Stomach (tissue), 9 donors: ENCODE results near the gene CCDC148. TPM values are rescaled to one million over a fixed set of nuclear protein-coding genes. Genes with fewer than 3 reads are reported as not detected.
"Not testable (repeated sequence)": the region's sequence is repeated elsewhere in the genome, so short reads cannot be mapped to it uniquely, and the experiment has no call there.

Experiments
- DNase-seq, 2 donors: peaks; one replicate each; pipeline versions ENCODE4 v3.0.0 to v3.0.0-alpha.2; 2013 to 2019
- H3K27ac ChIP-seq, 5 donors: fragments of 200-600 bp in 4 of 5; sonication (generic) in 4 of 5; one replicate each; pipeline ENCODE4 v1.5.1; 2013 to 2019; ENCODE audit warnings: mild to moderate bottlenecking in 1 of 5, moderate library complexity in 1 of 5
- H3K27me3 ChIP-seq, 3 donors: fragments of 200-600 bp; sonication (generic); one replicate each; pipeline ENCODE4 v1.5.1; 2017 to 2019; ENCODE audit warnings: mixed run types in 1 of 3
- H3K36me3 ChIP-seq, 4 donors: fragments of 200-600 bp; sonication (generic); 1 replicate in 3 of 4; 2 replicates in 1 of 4; pipeline ENCODE4 v1.5.1; 2016 to 2019
- H3K4me1 ChIP-seq, 4 donors: fragments of 200-600 bp; sonication (generic); one replicate each; pipeline ENCODE4 v1.5.1; 2016 to 2019
- H3K4me3 ChIP-seq, 4 donors: fragments of 200-600 bp; sonication (generic) in 3 of 4; one replicate each; pipeline ENCODE4 v1.5.1; 2016 to 2019; ENCODE audit warnings: mild to moderate bottlenecking in 1 of 4
- H3K9me3 ChIP-seq, 4 donors: fragments of 200-600 bp; sonication (generic); one replicate each; pipeline ENCODE4 v1.5.1; 2016 to 2019
- EP300 ChIP-seq: sonication (generic); formaldehyde crosslinking; IDR thresholded peaks from one replicate; pipeline ENCODE4 v1.6.1; 2017; ENCODE audit warnings: antibody characterized with exemption
- POLR2A ChIP-seq, 4 donors: fragments of 450-650 bp; IDR thresholded peaks; one replicate each; pipeline ENCODE4 v1.6.1; 2016; ENCODE audit warnings: antibody characterized with exemption in 4 of 4, control low read depth in 2 of 4, mild to moderate bottlenecking in 1 of 4, moderate library complexity in 1 of 4
- POLR2AphosphoS5 ChIP-seq, 3 donors: sonication (generic); formaldehyde crosslinking; IDR thresholded peaks; one replicate each; pipeline ENCODE4 v1.6.1; 2016; ENCODE audit warnings: antibody characterized with exemption in 3 of 3
- WGBS, 5 donors: extraction: QIAGEN DNeasy Blood & Tissue Kit in 3 of 5; methylation state at CpG; one replicate each; pipeline versions ENCODE4 v1.1.5 to v1.1.7; 2013 to 2018; 5-methylcytosine and 5-hydroxymethylcytosine counted together
- intact Hi-C: fragments of 100-400 bp; cut with DNase I; formaldehyde crosslinking; loops from one replicate; pipeline ENCODE4 v1.15.1; 2023; ENCODE audit warnings: low total_unique reads
- polyA plus RNA-seq, 3 donors: library from polyadenylated mRNA; stranded (reverse); fragments of 200-250 nt; gene quantifications; one replicate each; pipeline ENCODE4 v1.2.3, GENCODE V29; 2013
- total RNA-seq, 5 donors: library from RNA; depleted of rRNA; stranded (reverse); fragments of >200 nt; gene quantifications; one replicate each; pipeline versions ENCODE4 v1.1.0 to v1.2.3, GENCODE V29; 2014 to 2016
- TF ChIP-seq, protein P1 (sequence below), 7 experiments: fragments of 450-650 bp in 4 of 7; fragments of 200-600 bp in 3 of 7; sonication (generic) in 3 of 7; IDR thresholded peaks; one replicate each; pipeline ENCODE4 v1.5.1; 2016 to 2019; ENCODE audit warnings: antibody characterized with exemption in 7 of 7, control low read depth in 2 of 7, mild to moderate bottlenecking in 1 of 7
- donor health status: healthy with polysubstance abuse.
- donor health status: Bipolar disorder and iron deficiency.
- donor health status: healthy.

The CCDC148 gene
- total and polyA plus RNA-seq, 8 donors: 0.25 to 1.3 (median 0.43) TPM; not detected in 5

DNA sequence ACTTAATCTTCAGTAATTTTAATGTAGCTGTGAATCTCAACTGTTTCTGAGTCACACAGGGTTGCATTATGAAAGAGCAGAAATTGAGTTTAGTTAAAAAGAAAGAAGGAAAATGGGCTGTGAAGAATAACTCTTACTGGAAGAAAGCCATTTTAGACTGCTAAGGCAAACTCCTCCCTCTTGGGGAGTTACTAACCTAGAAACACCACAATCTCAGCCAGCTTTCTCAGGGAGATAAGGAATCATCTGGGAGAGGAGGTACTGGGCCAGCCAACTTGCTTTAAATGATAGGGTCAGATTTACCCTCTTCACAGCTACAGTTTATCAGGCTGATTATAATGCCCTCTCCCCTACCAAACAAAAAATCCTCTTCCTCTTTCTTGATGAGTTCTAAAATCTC lies 119.5 kb downstream of the CCDC148 start:
- Histone ChIP-seq H3K9me3 (no peaks in the 10 kb centered on the region), H3K36me3 (no peaks in the 10 kb centered on the region), H3K4me3 (no peak overlapping the region), H3K27me3 (no peaks in the 10 kb centered on the region), H3K4me1 (no peaks in the 10 kb centered on the region), H3K27ac (no peak overlapping the region)
- TF ChIP-seq EP300: no peak
- TF ChIP-seq, protein P1, sequence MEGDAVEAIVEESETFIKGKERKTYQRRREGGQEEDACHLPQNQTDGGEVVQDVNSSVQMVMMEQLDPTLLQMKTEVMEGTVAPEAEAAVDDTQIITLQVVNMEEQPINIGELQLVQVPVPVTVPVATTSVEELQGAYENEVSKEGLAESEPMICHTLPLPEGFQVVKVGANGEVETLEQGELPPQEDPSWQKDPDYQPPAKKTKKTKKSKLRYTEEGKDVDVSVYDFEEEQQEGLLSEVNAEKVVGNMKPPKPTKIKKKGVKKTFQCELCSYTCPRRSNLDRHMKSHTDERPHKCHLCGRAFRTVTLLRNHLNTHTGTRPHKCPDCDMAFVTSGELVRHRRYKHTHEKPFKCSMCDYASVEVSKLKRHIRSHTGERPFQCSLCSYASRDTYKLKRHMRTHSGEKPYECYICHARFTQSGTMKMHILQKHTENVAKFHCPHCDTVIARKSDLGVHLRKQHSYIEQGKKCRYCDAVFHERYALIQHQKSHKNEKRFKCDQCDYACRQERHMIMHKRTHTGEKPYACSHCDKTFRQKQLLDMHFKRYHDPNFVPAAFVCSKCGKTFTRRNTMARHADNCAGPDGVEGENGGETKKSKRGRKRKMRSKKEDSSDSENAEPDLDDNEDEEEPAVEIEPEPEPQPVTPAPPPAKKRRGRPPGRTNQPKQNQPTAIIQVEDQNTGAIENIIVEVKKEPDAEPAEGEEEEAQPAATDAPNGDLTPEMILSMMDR (IDR thresholded peaks at IDR 0.05): no peak
- TF ChIP-seq POLR2A (IDR thresholded peaks at IDR 0.05): no peak
- TF ChIP-seq POLR2AphosphoS5 (IDR thresholded peaks at IDR 0.05): no peak
- intact Hi-C loops: no loop called here
- no peak for DNase-seq

DNA sequence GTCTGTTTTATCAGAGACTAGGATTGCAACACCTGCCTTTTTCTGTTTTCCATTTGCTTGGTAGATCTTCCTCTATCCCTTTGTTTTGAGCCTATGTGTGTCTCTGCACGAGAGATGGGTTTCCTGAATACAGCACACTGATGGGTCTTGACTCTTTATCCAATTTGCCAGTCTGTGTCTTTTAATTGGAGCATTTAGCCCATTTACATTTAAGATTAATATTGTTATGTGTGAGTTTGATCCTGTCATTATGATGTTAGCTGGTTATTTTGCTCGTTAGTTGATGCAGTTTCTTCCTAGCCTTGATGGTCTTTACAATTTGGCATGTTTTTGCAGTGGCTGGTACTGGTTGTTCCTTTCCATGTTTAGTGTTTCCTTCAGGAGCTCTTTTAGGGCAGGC lies 124.8 kb downstream of the CCDC148 start:
- H3K4me1 ChIP-seq, H3K36me3 ChIP-seq, H3K9me3 ChIP-seq, DNase-seq, H3K27ac ChIP-seq, H3K27me3 ChIP-seq, H3K4me3 ChIP-seq, intact Hi-C loops: not testable (repeated sequence)
- 75 to 95% (median 90%) methylated on average over 1 to 2 of the region's 2 CpGs for WGBS, 5 donors

DNA sequence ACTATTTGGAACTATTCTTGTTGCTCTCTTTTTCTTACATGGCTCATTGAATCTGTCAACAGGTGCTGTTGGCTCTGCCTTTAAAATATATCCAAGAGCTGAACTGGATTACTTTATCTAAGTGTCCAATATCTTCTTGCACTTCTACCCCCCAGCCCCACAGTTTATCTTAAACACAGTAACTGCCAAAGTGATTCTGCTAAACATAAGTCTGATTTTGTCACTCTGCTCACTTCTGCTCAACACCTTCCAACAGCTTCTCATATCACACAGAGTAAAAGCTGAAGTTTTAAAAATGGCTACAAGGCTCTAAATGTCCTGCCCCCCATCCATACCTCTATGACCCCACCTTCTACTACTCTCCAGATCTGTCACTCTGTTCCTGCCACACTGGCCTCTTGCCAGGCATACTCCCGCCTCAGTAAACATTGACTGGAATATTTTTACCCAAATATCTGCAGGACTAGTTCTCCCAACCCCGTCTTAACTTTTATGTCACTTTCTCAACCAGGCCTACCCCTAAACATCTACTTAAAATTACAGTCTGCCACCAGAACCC lies 130.7 kb downstream of the CCDC148 start:
- Histone ChIP-seq H3K27me3 (no peaks in the 10 kb centered on the region), H3K36me3 (no peaks in the 10 kb centered on the region), H3K9me3 (peaks cover 0 to 6% (median 0%) of the 10 kb centered on the region in 4 donors), H3K4me1 (no peaks in the 10 kb centered on the region), H3K4me3 (no peak overlapping the region), H3K27ac (no peak overlapping the region)
- intact Hi-C loops: no loop called here
- WGBS, 5 donors: 24 to 63% (median 47%) methylated on average over 2 of the region's 2 CpGs
- no peak for DNase-seq
- no peak for TF ChIP-seq POLR2AphosphoS5 (IDR thresholded peaks at IDR 0.05)
- TF ChIP-seq, protein P1 (IDR thresholded peaks at IDR 0.05): no peak
- TF ChIP-seq POLR2A (IDR thresholded peaks at IDR 0.05): no peak
- no peak for TF ChIP-seq EP300

DNA sequence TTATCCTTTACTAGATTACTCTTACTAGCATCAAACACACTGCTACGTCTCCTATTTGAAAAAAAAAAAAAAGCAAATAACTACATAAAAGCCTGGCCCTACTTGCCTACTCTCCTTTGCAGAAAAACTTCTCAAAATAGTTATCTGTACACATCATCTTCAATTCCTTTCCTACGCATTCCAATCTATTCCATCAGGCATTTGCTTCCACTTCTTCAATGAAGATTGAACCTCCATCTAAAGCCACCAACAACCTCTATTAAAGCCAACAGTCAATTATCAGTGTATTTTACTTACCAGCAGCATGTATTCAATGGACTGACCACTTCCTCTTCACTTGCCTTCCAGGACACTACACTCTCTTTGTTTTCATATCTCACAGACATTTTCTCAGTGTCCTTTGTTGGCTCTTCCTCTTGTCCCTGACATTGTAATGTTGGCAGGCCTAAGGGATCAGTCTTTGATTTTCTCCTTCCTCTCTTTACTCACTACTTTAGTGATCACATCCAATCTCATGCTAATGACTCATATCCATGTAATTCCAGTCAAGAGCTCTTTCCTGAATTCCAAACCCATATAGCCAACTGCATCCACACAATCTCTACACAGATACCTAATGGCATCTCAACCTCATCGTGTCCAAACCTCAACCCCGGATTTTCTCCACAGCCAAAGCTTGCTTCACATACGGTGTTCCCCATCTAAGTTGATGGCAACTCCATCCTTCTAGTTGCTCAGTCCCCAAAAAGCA lies 131.3 kb downstream of the CCDC148 start:
- Histone ChIP-seq H3K27me3 (no peaks in the 10 kb centered on the region), H3K9me3 (peaks cover 0 to 6% (median 0%) of the 10 kb centered on the region in 4 donors), H3K4me3 (no peak overlapping the region), H3K36me3 (no peaks in the 10 kb centered on the region), H3K4me1 (no peaks in the 10 kb centered on the region), H3K27ac (no peak overlapping the region)
- intact Hi-C loops: no loop called here
- TF ChIP-seq POLR2AphosphoS5 (IDR thresholded peaks at IDR 0.05) (no peak), EP300 (no peak), POLR2A (IDR thresholded peaks at IDR 0.05) (no peak)
- TF ChIP-seq, protein P1 (IDR thresholded peaks at IDR 0.05): no peak
- no peak for DNase-seq
- WGBS, 5 donors: 75 to 97% (median 93%) methylated on average over 5 of the region's 5 CpGs

DNA sequence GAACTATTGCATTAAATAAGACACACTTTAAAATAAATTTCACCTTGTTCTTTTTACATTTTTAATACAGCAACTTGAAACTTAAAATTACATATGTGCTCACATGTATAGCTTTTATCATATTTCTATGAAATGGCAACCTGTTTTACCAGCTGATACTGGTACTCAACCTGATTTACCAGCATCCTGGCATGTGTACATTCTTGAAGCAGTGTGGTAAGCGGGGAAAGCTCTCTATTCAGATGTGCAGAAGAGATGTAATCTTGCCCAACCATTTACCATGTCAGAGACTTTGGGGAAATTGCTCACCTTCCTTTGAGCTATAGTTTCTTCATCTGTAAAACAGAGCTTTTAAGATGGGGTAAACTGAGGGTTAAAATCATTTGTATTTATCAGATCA lies 133.2 kb downstream of the CCDC148 start:
- no peak for DNase-seq
- Histone ChIP-seq H3K9me3 (peaks cover 0 to 6% (median 0%) of the 10 kb centered on the region in 4 donors), H3K4me1 (no peaks in the 10 kb centered on the region), H3K36me3 (no peaks in the 10 kb centered on the region), H3K27ac (no peak overlapping the region), H3K27me3 (no peaks in the 10 kb centered on the region), H3K4me3 (no peak overlapping the region)
- WGBS, 5 donors: 87 to 96% (median 93%) methylated on average over 1 of the region's 1 CpG
- TF ChIP-seq, protein P1 (IDR thresholded peaks at IDR 0.05): no peak
- TF ChIP-seq EP300 (no peak), POLR2AphosphoS5 (IDR thresholded peaks at IDR 0.05) (no peak), POLR2A (IDR thresholded peaks at IDR 0.05) (no peak)
- intact Hi-C loops: no loop called here
